ENCODE results near the gene PTPN5. TPM values are rescaled to one million over a fixed set of nuclear protein-coding genes. Genes with fewer than 3 reads are reported as not detected.

PTPN5 gene
- total and polyA plus RNA-seq, 10 donors: 0.08 to 2.0 (median 0.26) TPM; not detected in 1

- Histone ChIP-seq H3K27ac (no peak overlapping the region), H3K9me3 (no peaks in the 10 kb centered on the region), H3K27me3 (replicated peaks in 1 of 7) (peaks cover 0 to 6% (median 0%) of the 10 kb centered on the region in 7 donors), H3K36me3 (no peaks in the 10 kb centered on the region), H3K4me3 (no peak overlapping the region), H3K4me1 (no peaks in the 10 kb centered on the region)
- WGBS, 5 donors: 63 to 85% (median 75%) methylated on average over 3 of the region's 3 CpGs
- no peak for TF ChIP-seq POLR2A (IDR thresholded peaks at IDR 0.05)
- no peak for TF ChIP-seq POLR2AphosphoS5 (IDR thresholded peaks at IDR 0.05)
- TF ChIP-seq CTCF (IDR thresholded peaks at IDR 0.05 in 8 of 11, conservative IDR thresholded peaks at IDR 0.05 in 3 of 11): no peak
- intact Hi-C loops (cut with DNase I; ENCODE audit: low total_unique reads): no loop called here
- no peak for DNase-seq
These were observed 17.9 kb downstream of the PTPN5 start for GRCh38 chr11:18773681-18774080.

GRCh38 chr11:18773104-18773503 lies 18.5 kb downstream of the PTPN5 start:
- WGBS, 5 donors: 80 to 86% (median 82%) methylated on average over 8 of the region's 8 CpGs

GRCh38 chr11:18772211-18772610 lies 19.4 kb downstream of the PTPN5 start:
- no peaks in the 10 kb centered on the region for H3K4me1 ChIP-seq
- DNase-seq: no peak
- H3K36me3 ChIP-seq: no peaks in the 10 kb centered on the region
- H3K4me3 ChIP-seq: no peak overlapping the region
- intact Hi-C loops (cut with DNase I; ENCODE audit: low total_unique reads): no loop called here
- no peak for TF ChIP-seq POLR2A (IDR thresholded peaks at IDR 0.05)
- no peak for TF ChIP-seq CTCF (IDR thresholded peaks at IDR 0.05 in 8 of 11, conservative IDR thresholded peaks at IDR 0.05 in 3 of 11)
- no peak for TF ChIP-seq POLR2AphosphoS5 (IDR thresholded peaks at IDR 0.05)
- no peaks in the 10 kb centered on the region for H3K9me3 ChIP-seq
- H3K27ac ChIP-seq: no peak overlapping the region
- WGBS, 5 donors: 67 to 78% (median 70%) methylated on average over 5 of the region's 5 CpGs
- H3K27me3 ChIP-seq (replicated peaks in 1 of 7): peaks cover 0 to 6% (median 0%) of the 10 kb centered on the region in 7 donors

More at GRCh38 chr11:18773104-18773503, 18.5 kb downstream of the PTPN5 start:
- Histone ChIP-seq H3K4me1 (no peaks in the 10 kb centered on the region), H3K4me3 (no peak overlapping the region), H3K27me3 (replicated peaks in 1 of 7) (peaks cover 0 to 6% (median 0%) of the 10 kb centered on the region in 7 donors), H3K9me3 (no peaks in the 10 kb centered on the region), H3K36me3 (no peaks in the 10 kb centered on the region), H3K27ac (no peak overlapping the region)
- intact Hi-C loops (cut with DNase I; ENCODE audit: low total_unique reads): no loop called here
- DNase-seq: no peak
- TF ChIP-seq CTCF (IDR thresholded peaks at IDR 0.05 in 8 of 11, conservative IDR thresholded peaks at IDR 0.05 in 3 of 11) (no peak), POLR2AphosphoS5 (IDR thresholded peaks at IDR 0.05) (no peak), POLR2A (IDR thresholded peaks at IDR 0.05) (no peak)

DNA sequence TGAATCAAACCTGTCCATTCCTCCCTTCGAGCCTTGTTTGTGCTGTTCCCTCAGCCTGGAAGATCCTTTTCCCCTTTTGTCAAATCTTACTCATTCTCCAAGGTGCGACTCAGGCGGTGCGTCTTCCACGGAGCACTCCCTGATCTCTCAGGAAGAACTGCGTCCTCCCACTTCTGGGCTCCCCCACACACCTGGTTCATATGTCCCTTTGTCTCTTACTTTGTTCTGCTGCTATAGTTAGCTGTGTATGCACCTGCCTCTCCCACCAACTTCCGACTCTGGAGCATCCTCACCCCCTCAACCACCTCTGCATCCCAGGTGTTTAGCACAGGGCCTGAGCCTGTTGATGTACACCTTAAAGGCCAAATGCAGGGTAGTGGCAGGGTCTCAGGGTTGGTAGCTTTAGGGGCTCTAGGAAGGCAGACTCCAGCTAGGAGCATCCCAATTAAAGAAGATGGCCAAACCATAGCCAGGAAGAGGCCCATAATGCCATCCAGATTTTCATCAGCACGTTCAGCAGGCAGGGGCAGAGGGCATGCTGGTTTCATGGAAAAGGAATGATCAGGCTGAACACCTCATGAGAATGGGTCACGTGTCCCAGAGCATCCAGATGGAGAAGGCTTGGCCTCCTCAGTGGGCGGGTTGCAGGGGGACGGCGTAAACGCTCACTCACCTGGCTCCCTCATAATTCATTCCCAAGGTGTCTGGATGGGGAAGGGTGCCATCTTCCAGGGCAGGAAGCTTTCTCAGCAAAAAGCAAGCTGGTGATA lies 20.1 kb downstream of the PTPN5 start:
- intact Hi-C loops (cut with DNase I; ENCODE audit: low total_unique reads): no loop called here
- Histone ChIP-seq H3K27ac (no peak overlapping the region), H3K36me3 (no peaks in the 10 kb centered on the region), H3K9me3 (no peaks in the 10 kb centered on the region), H3K4me1 (no peaks in the 10 kb centered on the region), H3K27me3 (replicated peaks in 1 of 7) (peaks cover 0 to 6% (median 0%) of the 10 kb centered on the region in 7 donors), H3K4me3 (no peak overlapping the region)
- TF ChIP-seq POLR2AphosphoS5 (IDR thresholded peaks at IDR 0.05) (no peak), POLR2A (IDR thresholded peaks at IDR 0.05) (no peak), CTCF (IDR thresholded peaks at IDR 0.05 in 8 of 11, conservative IDR thresholded peaks at IDR 0.05 in 3 of 11) (no peak)
- DNase-seq: peak; percentile 16
- WGBS, 5 donors: 83 to 90% (median 86%) methylated on average over 13 of the region's 13 CpGs
